GM18951 (cell line): ENCODE results near the gene KIAA0232.
"Not testable (repeated sequence)": the region's sequence is repeated elsewhere in the genome, so short reads cannot be mapped to it uniquely, and the experiment has no call there.

Experiments used
- POLR2A ChIP-seq: IDR thresholded peaks from 4 replicates; pipeline ENCODE4 v1.6.1; 2011; ENCODE audit warnings: mild to moderate bottlenecking; ENCODE audit not compliant: insufficient read length, insufficient read depth; ENCODE audit errors: extremely low read depth
- in situ Hi-C: fragments of 300-500 bp; cut with MboI; formaldehyde crosslinking; loops from one replicate; pipeline ENCODE4 v1.12.0; 2022; ENCODE audit warnings: low sequenced_read_pairs, mixed read lengths, inconsistent platforms; ENCODE audit not compliant: unreplicated experiment

The KIAA0232 gene

GRCh38 chr4:6776920-6777635 lies 5.4 kb upstream of the KIAA0232 start:
- in situ Hi-C loops = no loop called here

GRCh38 chr4:6777636-6778281 lies 4.8 kb upstream of the KIAA0232 start:
- in situ Hi-C loops = no loop called here
- TF ChIP-seq POLR2A = no peak

More at GRCh38 chr4:6776920-6777635, 5.4 kb upstream of the KIAA0232 start:
- TF ChIP-seq POLR2A = no peak

GRCh38 chr4:6778435-6778834 lies 4.1 kb upstream of the KIAA0232 start:
- TF ChIP-seq POLR2A = no peak
- in situ Hi-C loops = no loop called here

GRCh38 chr4:6779667-6780565 lies 2.6 kb upstream of the KIAA0232 start:
- in situ Hi-C loops = no loop called here
- TF ChIP-seq POLR2A = no peak

- no peak for TF ChIP-seq POLR2A
- in situ Hi-C loops = no loop called here
These were observed 1.4 kb upstream of the KIAA0232 start for GRCh38 chr4:6781113-6781512.

- in situ Hi-C loops = no loop called here
- TF ChIP-seq POLR2A = no peak
These were observed 966 bp upstream of the KIAA0232 start for GRCh38 chr4:6781561-6781960.

- TF ChIP-seq POLR2A = no peak
- in situ Hi-C loops = no loop called here
These were observed 251 bp downstream of the KIAA0232 start for GRCh38 chr4:6782846-6783110.

- in situ Hi-C loops = no loop called here
- peak; percentile 59 for TF ChIP-seq POLR2A
These were observed 819 bp downstream of the KIAA0232 start for GRCh38 chr4:6783111-6783981.

GRCh38 chr4:6785572-6785925 lies 3.0 kb downstream of the KIAA0232 start:
- in situ Hi-C loops = no loop called here
- no peak for TF ChIP-seq POLR2A

- TF ChIP-seq POLR2A = no peak
- in situ Hi-C loops = no loop called here
These were observed 5.6 kb downstream of the KIAA0232 start for GRCh38 chr4:6788123-6788522.

GRCh38 chr4:6791245-6791644 lies 8.7 kb downstream of the KIAA0232 start:
- in situ Hi-C loops = not testable (repeated sequence)

- in situ Hi-C loops = not testable (repeated sequence)
These were observed 9.3 kb downstream of the KIAA0232 start for GRCh38 chr4:6791796-6792195.

GRCh38 chr4:6794189-6794588 lies 11.7 kb downstream of the KIAA0232 start:
- in situ Hi-C loops = no loop called here
- no peak for TF ChIP-seq POLR2A
